Spleen (tissue), 7 donors: ENCODE data around the gene LARP1.

Source experiments
- CTCF ChIP-seq, 11 experiments: fragments of 200-600 bp in 7 of 11; fragments of 450-650 bp in 4 of 11; sonication (generic) in 4 of 11; IDR thresholded peaks in 8 of 11; conservative IDR thresholded peaks in 3 of 11; 1 replicate in 7 of 11; 2 replicates in 4 of 11; pipeline versions ENCODE4 v1.4.0 to v1.8.0; 2016 to 2021; ENCODE audit warnings: antibody characterized with exemption in 11 of 11, inconsistent platforms in 4 of 11, mild to moderate bottlenecking in 1 of 11
- POLR2A ChIP-seq, 3 donors: fragments of 450-650 bp; IDR thresholded peaks; one replicate each; pipeline ENCODE4 v1.5.1; 2017; ENCODE audit warnings: antibody characterized with exemption in 3 of 3, mild to moderate bottlenecking in 1 of 3
- POLR2AphosphoS5 ChIP-seq, 3 donors: sonication (generic); formaldehyde crosslinking; IDR thresholded peaks; one replicate each; pipeline ENCODE4 v1.5.1; 2017; ENCODE audit warnings: antibody characterized with exemption in 3 of 3
- donor health status: DM: no; HTN: no; CAD: no; lungs with moderate emphysema.
- donor health status: DM: no; HTN: no; CAD: no.
- donor health status: DM: no; HTN: no; CAD: no.

GRCh38 chr5:154779105-154779504 is 23.9 kb downstream of the LARP1 start:
- TF ChIP-seq CTCF (IDR thresholded peaks at IDR 0.05 in 8 of 11, conservative IDR thresholded peaks at IDR 0.05 in 3 of 11) (no peak), POLR2AphosphoS5 (IDR thresholded peaks at IDR 0.05) (no peak), POLR2A (IDR thresholded peaks at IDR 0.05) (no peak)
